Neuronal stem cell (in vitro differentiated cells): ENCODE data around the gene DDX3X.
"Not testable (repeated sequence)": the region's sequence is repeated elsewhere in the genome, so short reads cannot be mapped to it uniquely, and the experiment has no call there.

ENCODE experiments used
- DNase-seq: peaks from one replicate; pipeline ENCODE4 v3.0.0-alpha.2; 2013; ENCODE audit warnings: low spot score
- H2AFZ ChIP-seq: one replicate; pipeline ENCODE4 v1.6.1; 2013; ENCODE audit warnings: mild to moderate bottlenecking, low read length, inconsistent platforms
- H2AK5ac ChIP-seq: 2 replicates; pipeline ENCODE4 v1.6.1; 2013; ENCODE audit warnings: low read depth, mild to moderate bottlenecking, inconsistent platforms, low read length, moderate library complexity, mixed read lengths
- H2BK120ac ChIP-seq: 2 replicates; pipeline ENCODE4 v1.6.1; 2013; ENCODE audit warnings: low read depth, mild to moderate bottlenecking, inconsistent platforms, low read length, moderate library complexity, mixed read lengths
- H2BK12ac ChIP-seq: one replicate; pipeline ENCODE4 v1.6.1; 2013; ENCODE audit warnings: low read length, inconsistent platforms
- H2BK15ac ChIP-seq: 2 replicates; pipeline ENCODE4 v1.6.1; 2013; ENCODE audit warnings: mild to moderate bottlenecking, low read length, inconsistent platforms, mixed read lengths
- H2BK5ac ChIP-seq: one replicate; pipeline ENCODE4 v1.6.1; 2013; ENCODE audit warnings: inconsistent platforms, mild to moderate bottlenecking, low read length, moderate library complexity
- H3K14ac ChIP-seq: one replicate; pipeline ENCODE4 v1.6.1; 2013; ENCODE audit warnings: low read length, inconsistent platforms
- H3K18ac ChIP-seq: 2 replicates; pipeline ENCODE4 v1.6.1; 2013; ENCODE audit warnings: low read length, inconsistent platforms
- H3K23ac ChIP-seq: 2 replicates; pipeline ENCODE4 v1.6.1; 2013; ENCODE audit warnings: low read depth, mild to moderate bottlenecking, mixed read lengths, low read length, inconsistent platforms; ENCODE audit not compliant: poor library complexity
- H3K27ac ChIP-seq: replicated peaks from 3 replicates; pipeline ENCODE4 v1.5.1; 2013; ENCODE audit warnings: low read length, inconsistent platforms
- H3K27me3 ChIP-seq, 3 experiments: 2 replicates each; pipeline ENCODE4 v1.6.1; 2013; ENCODE audit warnings: low read length in 3 of 3, mild to moderate bottlenecking in 2 of 3, inconsistent platforms in 1 of 3, low read depth in 1 of 3, mixed read lengths in 1 of 3, moderate library complexity in 1 of 3; ENCODE audit not compliant: control insufficient read depth in 3 of 3, insufficient read depth in 3 of 3
- H3K36me3 ChIP-seq, 2 donors: replicated peaks in 1 of 2; 2 replicates each; pipeline ENCODE4 v1.6.1; 2013; ENCODE audit warnings: low read length in 2 of 2; ENCODE audit not compliant: control insufficient read depth in 2 of 2, insufficient read depth in 2 of 2
- H3K4ac ChIP-seq: 2 replicates; pipeline ENCODE4 v1.6.1; 2013; ENCODE audit warnings: inconsistent platforms, mild to moderate bottlenecking, low read length, moderate library complexity
- H3K4me1 ChIP-seq, 2 donors: 1 replicate in 1 of 2; 2 replicates in 1 of 2; pipeline ENCODE4 v1.6.1; 2013; ENCODE audit warnings: low read length in 2 of 2, low read depth in 1 of 2; ENCODE audit not compliant: control insufficient read depth in 2 of 2, insufficient read depth in 1 of 2
- H3K4me2 ChIP-seq: one replicate; pipeline ENCODE4 v1.6.1; 2013; ENCODE audit warnings: mild to moderate bottlenecking, low read length, inconsistent platforms; ENCODE audit not compliant: insufficient read depth, poor library complexity, severe bottlenecking
- H3K4me3 ChIP-seq, 2 donors: 2 replicates each; pipeline ENCODE4 v1.5.1; 2013; ENCODE audit warnings: low read length in 2 of 2, mild to moderate bottlenecking in 2 of 2, inconsistent platforms in 1 of 2, moderate library complexity in 1 of 2
- H3K79me1 ChIP-seq: one replicate; pipeline ENCODE4 v1.6.1; 2013; ENCODE audit warnings: low read depth, mild to moderate bottlenecking, inconsistent platforms, low read length, moderate library complexity
- H3K9ac ChIP-seq: one replicate; pipeline ENCODE4 v1.6.1; 2013; ENCODE audit warnings: mild to moderate bottlenecking, low read depth, low read length, inconsistent platforms; ENCODE audit not compliant: poor library complexity
- H3K9me3 ChIP-seq, 2 donors: replicated peaks in 1 of 2; 2 replicates each; pipeline versions ENCODE3 to v1.6.1; 2013; ENCODE audit warnings: low read length in 2 of 2, mild to moderate bottlenecking in 2 of 2, inconsistent platforms in 1 of 2, low read depth in 1 of 2, mixed read lengths in 1 of 2, moderate library complexity in 1 of 2; ENCODE audit not compliant: control insufficient read depth in 2 of 2, insufficient read depth in 1 of 2
- H4K8ac ChIP-seq: one replicate; pipeline ENCODE4 v1.6.1; 2013; ENCODE audit warnings: low read depth, mild to moderate bottlenecking, inconsistent platforms, low read length, moderate library complexity
- H4K91ac ChIP-seq: one replicate; pipeline ENCODE4 v1.6.1; 2013; ENCODE audit warnings: low read length, low read depth, mild to moderate bottlenecking, inconsistent platforms; ENCODE audit not compliant: poor library complexity
- WGBS, 2 donors: extraction: QIAGEN DNeasy Blood & Tissue Kit; methylation state at CpG; one replicate each; pipeline ENCODE4 v1.1.7; 2013; ENCODE audit warnings: missing lambda C conversion rate in 2 of 2, mixed read lengths in 1 of 2; ENCODE audit not compliant: insufficient read length in 2 of 2, insufficient replicate concordance in 1 of 2; ENCODE audit errors: extremely low coverage in 2 of 2; 5-methylcytosine and 5-hydroxymethylcytosine counted together

The DDX3X gene

DNA sequence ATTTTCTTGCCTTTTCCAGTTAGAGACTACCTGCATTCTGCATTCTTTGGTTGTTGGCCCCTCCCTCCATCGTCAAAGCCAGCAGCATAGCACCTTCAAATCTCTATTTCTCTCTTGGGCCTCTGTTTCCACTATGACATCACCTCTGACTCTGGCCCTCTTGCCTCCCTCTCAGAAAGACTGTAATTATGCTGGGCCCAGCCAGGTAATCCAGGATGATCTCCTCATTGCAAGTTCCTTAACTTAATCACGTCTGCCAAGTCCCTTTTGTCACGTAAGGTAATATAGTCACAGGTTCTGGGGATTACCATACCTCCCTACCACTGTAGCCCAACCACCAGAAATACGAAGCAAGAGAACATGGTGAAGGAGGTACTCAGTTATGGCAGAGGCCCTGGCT is 73.9 kb downstream of the DDX3X start:
- Histone ChIP-seq H2BK120ac (no peak overlapping the region), H2AK5ac (no peak overlapping the region), H2BK15ac (no peak overlapping the region), H3K9ac (no peak overlapping the region), H2BK12ac (no peak overlapping the region), H3K79me1 (no peaks in the 10 kb centered on the region), H3K4me3 (no peak overlapping the region), H2BK5ac (no peak overlapping the region), H3K18ac (no peak overlapping the region), H3K4me1 (no peaks in the 10 kb centered on the region), H3K27ac (no peak overlapping the region), H3K36me3 (no peaks in the 10 kb centered on the region), H3K4ac (no peak overlapping the region), H3K27me3 (no peaks in the 10 kb centered on the region), H3K4me2 (no peak overlapping the region), H3K23ac (no peak overlapping the region), H2AFZ (no peak overlapping the region), H3K9me3 (no peaks in the 10 kb centered on the region), H3K14ac (no peak overlapping the region), H4K8ac (no peak overlapping the region), H4K91ac (no peak overlapping the region)
- no CpG with 5 or more reads among the region's 4 CpGs for WGBS, 2 donors
- no peak for DNase-seq

GRCh38 chrX:41408576-41408975 is 74.6 kb downstream of the DDX3X start:
- no peaks in the 10 kb centered on the region for H3K4me1 ChIP-seq
- no peaks in the 10 kb centered on the region for H3K36me3 ChIP-seq
- no peak overlapping the region for H2BK5ac ChIP-seq
- H3K23ac ChIP-seq: no peak overlapping the region
- no peak overlapping the region for H3K4ac ChIP-seq
- H2BK15ac ChIP-seq: no peak overlapping the region
- H2BK120ac ChIP-seq: no peak overlapping the region
- no peak overlapping the region for H3K14ac ChIP-seq
- no peak overlapping the region for H3K9ac ChIP-seq
- H4K8ac ChIP-seq: no peak overlapping the region
- no peak overlapping the region for H4K91ac ChIP-seq
- H2AK5ac ChIP-seq: no peak overlapping the region
- H2BK12ac ChIP-seq: no peak overlapping the region
- H3K4me2 ChIP-seq: no peak overlapping the region
- H3K27ac ChIP-seq: no peak overlapping the region
- no CpG with 5 or more reads among the region's 9 CpGs for WGBS, 2 donors
- no peak for DNase-seq
- H3K4me3 ChIP-seq: no peak overlapping the region
- H2AFZ ChIP-seq: no peak overlapping the region
- no peaks in the 10 kb centered on the region for H3K9me3 ChIP-seq
- no peaks in the 10 kb centered on the region for H3K27me3 ChIP-seq
- no peaks in the 10 kb centered on the region for H3K79me1 ChIP-seq
- H3K18ac ChIP-seq: no peak overlapping the region

DNA sequence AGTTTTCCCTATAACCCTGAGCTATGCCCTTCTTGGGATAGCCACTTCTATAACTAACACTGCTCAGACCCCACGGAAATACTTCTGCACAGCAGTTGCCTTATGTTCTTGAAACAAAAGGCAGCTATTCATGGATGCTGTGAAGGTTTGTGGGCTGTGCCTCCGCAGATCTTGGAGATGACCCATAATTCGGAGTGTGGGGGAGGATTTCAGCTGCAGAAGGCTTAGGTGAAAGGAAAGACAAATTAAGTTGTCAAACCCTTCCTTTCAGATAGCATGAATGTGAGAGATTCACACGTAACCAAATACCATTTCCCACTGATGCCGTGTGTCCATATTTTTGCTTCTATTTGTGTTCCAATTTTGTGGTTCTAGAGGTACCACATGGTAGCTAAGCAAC is 75.0 kb downstream of the DDX3X start:
- no peak overlapping the region for H2BK5ac ChIP-seq

DNA sequence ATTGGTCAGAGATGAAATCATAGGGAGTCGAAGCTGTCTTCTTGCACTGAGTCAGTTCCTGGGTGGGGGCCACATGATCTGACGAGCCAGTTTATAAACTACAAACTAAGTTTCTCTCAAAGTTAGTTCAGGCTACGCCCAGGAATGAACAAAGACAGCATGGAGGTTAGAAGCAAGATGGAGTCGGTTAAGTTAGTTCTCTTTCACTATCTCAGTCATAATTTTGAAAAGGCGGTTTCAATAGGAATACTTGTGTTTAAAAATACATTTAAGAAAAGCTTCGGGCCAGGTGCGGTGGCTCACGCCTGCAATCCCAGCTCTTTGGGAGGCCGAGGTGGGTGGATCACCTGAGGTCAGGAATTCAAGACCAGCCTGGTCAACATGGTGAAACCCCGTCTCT is 77.3 kb downstream of the DDX3X start:
- not testable (repeated sequence) for H3K23ac ChIP-seq, H3K14ac ChIP-seq, H3K18ac ChIP-seq, H3K9me3 ChIP-seq, H4K91ac ChIP-seq, H3K9ac ChIP-seq, H2AK5ac ChIP-seq, H2BK15ac ChIP-seq, H3K27ac ChIP-seq, H3K4me2 ChIP-seq, H3K4me1 ChIP-seq, H3K4ac ChIP-seq, H3K79me1 ChIP-seq, H2BK120ac ChIP-seq, H3K27me3 ChIP-seq, H2AFZ ChIP-seq, H4K8ac ChIP-seq, DNase-seq, H3K36me3 ChIP-seq, H3K4me3 ChIP-seq, H2BK12ac ChIP-seq, H2BK5ac ChIP-seq
- WGBS, 2 donors: no CpG with 5 or more reads among the region's 10 CpGs

More for the DNA sequence above, 75.0 kb downstream of the DDX3X start:
- Histone ChIP-seq H4K91ac (no peak overlapping the region), H3K4me2 (no peak overlapping the region), H3K27me3 (no peaks in the 10 kb centered on the region), H3K18ac (no peak overlapping the region), H3K79me1 (no peaks in the 10 kb centered on the region), H3K14ac (no peak overlapping the region), H2AFZ (no peak overlapping the region), H2AK5ac (no peak overlapping the region), H3K9ac (no peak overlapping the region), H2BK120ac (no peak overlapping the region), H4K8ac (no peak overlapping the region), H3K4me1 (no peaks in the 10 kb centered on the region), H2BK15ac (no peak overlapping the region), H2BK12ac (no peak overlapping the region), H3K4me3 (no peak overlapping the region), H3K4ac (no peak overlapping the region), H3K36me3 (no peaks in the 10 kb centered on the region), H3K23ac (no peak overlapping the region), H3K27ac (no peak overlapping the region), H3K9me3 (no peaks in the 10 kb centered on the region)
- DNase-seq: no peak
- WGBS, 2 donors: no CpG with 5 or more reads among the region's 5 CpGs
